Tibial nerve (tissue), 4 donors: ENCODE results near the gene IKZF4.

Experiments used
- EP300 ChIP-seq, 2 donors: sonication (generic); formaldehyde crosslinking; IDR thresholded peaks; one replicate each; pipeline ENCODE4 v1.6.1; 2017; ENCODE audit warnings: antibody characterized with exemption in 2 of 2, mild to moderate bottlenecking in 1 of 2
- TF ChIP-seq, protein P1 (sequence below), 5 experiments: fragments of 200-600 bp in 3 of 5; fragments of 450-650 bp in 2 of 5; sonication (generic) in 3 of 5; IDR thresholded peaks; one replicate each; pipeline ENCODE4 v1.5.1; 2016 to 2019; ENCODE audit warnings: antibody characterized with exemption in 5 of 5, mild to moderate bottlenecking in 3 of 5, moderate library complexity in 2 of 5

GRCh38 chr12:56017181-56017580 lies 3.7 kb upstream of the IKZF4 start:
- no peak for TF ChIP-seq EP300 (IDR thresholded peaks at IDR 0.05)
- TF ChIP-seq, protein P1, sequence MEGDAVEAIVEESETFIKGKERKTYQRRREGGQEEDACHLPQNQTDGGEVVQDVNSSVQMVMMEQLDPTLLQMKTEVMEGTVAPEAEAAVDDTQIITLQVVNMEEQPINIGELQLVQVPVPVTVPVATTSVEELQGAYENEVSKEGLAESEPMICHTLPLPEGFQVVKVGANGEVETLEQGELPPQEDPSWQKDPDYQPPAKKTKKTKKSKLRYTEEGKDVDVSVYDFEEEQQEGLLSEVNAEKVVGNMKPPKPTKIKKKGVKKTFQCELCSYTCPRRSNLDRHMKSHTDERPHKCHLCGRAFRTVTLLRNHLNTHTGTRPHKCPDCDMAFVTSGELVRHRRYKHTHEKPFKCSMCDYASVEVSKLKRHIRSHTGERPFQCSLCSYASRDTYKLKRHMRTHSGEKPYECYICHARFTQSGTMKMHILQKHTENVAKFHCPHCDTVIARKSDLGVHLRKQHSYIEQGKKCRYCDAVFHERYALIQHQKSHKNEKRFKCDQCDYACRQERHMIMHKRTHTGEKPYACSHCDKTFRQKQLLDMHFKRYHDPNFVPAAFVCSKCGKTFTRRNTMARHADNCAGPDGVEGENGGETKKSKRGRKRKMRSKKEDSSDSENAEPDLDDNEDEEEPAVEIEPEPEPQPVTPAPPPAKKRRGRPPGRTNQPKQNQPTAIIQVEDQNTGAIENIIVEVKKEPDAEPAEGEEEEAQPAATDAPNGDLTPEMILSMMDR (IDR thresholded peaks at IDR 0.05), result no peak
